HG03565 (cell line): ENCODE data around the gene NPTX2.

Experiments
- ATAC-seq: cut with Tn5 transposase; IDR thresholded peaks from one replicate; pipeline ENCODE4 v1.9.1; 2021; ENCODE audit warnings: mild to moderate bottlenecking, moderate library complexity; ENCODE audit not compliant: unreplicated experiment

NPTX2 gene

DNA sequence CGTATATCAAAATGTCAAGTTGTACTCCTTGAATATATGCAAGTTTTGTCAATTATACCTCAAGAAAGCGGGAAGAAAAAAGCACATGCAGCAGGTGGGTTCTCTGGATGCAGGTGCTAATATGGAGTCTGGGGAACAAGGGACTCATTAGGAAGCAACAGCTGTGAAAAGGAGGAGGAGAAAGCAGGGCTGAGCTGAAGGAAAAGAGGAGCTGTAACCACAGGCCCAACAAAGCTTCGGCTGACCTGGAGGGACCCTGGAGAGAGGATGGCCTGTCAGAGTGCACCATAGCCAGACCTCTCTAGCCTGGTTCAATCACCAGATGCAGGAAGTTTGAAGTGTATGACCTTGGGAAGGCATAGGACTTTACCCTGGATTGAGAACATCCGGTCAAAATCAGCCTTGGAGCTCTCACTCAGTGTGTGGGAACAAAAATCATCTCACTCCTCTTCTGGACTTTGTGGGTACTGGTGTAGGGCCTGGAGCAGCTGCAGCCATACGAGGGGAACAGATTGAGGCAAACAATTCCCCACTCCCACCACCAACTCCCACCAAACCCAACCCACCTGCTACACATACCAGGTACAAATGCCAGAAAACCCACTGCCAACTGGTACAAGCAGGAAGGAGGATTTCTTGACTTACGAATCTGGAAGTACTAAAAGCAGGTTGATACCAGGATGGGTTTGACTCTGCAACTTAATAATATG lies 36.7 kb downstream of the NPTX2 start:
- ATAC-seq = no peak

- no peak for ATAC-seq
Measured at GRCh38 chr7:98654524-98655272, 37.6 kb downstream of the NPTX2 start.

DNA sequence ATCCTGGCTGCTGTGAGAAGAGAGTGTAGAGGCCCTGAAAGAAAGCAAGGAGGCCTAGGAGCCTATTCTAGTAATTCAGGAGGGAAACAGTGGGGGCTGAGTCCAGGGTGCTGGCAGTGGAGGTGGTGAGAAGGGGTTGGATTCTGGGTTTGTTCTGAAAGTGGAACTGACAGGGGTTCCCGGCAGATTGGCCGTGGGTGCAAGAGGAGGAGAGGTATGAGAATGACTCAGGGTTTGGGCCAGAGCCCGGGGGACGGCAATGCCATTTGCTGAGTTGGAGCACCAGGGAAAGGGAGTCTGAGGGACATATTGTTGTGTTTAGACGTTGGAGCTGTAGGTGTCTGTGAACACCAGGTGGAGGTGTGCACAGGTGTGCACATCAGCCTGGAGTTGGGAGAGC lies 38.5 kb downstream of the NPTX2 start:
- no peak for ATAC-seq

GRCh38 chr7:98656899-98657298 lies 39.8 kb downstream of the NPTX2 start:
- no peak for ATAC-seq

- no peak for ATAC-seq
Measured at GRCh38 chr7:98657736-98658135, 40.7 kb downstream of the NPTX2 start.

DNA sequence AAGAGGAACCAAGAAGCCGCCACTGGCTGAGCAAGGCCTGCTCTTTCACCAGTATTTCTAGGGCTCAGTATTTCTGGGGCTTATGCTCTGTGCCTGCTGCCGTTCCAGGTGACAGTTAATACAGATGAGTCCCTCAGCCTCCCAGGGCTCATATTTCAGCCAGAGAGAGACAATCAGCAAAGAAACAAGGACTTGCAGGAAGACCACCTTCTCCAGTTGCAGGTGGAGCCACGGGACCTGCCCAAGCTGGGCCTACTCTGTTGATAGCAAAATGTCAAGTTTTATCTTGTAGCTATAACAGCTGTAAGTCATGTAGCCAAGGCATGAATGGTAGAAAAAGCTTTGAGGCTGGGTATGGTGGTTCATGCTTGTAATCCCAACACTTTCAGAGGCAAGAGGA lies 42.7 kb downstream of the NPTX2 start:
- no peak for ATAC-seq

DNA sequence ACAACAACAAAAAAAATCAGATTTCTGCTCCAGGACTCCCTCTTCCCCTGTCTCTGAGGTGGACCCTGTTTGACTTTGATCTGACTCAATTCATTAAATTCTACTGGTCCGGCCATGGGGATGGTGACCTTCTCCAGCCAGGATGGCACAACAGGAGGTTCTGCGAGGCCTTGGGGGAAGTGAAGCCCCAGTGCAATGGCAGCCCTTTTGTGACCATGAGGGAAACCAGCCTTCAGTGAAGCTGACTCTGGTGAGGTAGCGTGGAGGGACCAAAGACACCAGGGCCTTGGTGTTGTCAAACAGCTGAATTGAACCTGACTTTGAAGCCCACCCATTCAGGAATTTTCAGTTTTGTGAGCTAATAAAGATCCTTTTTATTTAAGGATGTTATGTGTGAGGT lies 44.5 kb downstream of the NPTX2 start:
- ATAC-seq = no peak

GRCh38 chr7:98662289-98662688 lies 45.2 kb downstream of the NPTX2 start:
- ATAC-seq = no peak

DNA sequence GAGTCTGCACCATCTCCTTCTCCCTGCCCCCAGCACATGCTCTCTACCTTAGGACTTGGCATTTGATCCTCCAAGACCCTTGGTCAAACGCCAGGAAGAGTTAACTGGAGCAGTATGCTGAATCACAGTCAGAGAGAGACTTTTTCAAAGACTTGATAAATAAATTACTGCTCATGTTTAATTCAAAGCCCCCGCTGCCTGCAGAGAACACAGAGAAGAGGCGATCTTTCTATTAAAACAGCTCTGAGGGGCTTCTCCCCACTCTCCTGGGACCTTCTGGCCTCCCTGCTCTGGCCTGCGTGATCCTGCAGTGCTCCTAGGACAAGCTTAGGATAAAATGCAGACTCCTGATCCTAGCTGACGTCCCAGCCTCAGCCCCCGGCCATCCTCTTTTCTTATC lies 47.8 kb downstream of the NPTX2 start:
- no peak for ATAC-seq

DNA sequence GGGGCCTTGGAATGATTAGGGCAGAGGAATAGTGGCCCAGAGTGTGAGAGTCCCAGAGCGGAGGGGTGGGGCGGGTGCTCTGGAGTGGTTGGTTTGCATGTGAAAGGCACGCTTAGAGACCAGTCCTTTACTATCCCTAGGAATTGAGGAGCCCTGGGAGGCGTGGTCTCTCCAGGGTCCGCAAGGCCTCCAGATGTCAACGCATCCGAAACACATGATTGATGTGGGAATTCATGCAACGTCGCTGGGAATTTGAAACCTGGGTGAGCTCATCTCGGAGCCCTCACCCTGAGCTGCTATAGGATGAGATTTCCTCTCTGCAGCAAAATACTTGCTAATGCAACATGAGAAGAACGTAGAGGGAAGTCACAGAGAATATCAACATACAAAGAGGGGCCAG lies 51.2 kb downstream of the NPTX2 start:
- ATAC-seq = no peak

GRCh38 chr7:98669329-98670000 lies 52.4 kb downstream of the NPTX2 start:
- no peak for ATAC-seq

DNA sequence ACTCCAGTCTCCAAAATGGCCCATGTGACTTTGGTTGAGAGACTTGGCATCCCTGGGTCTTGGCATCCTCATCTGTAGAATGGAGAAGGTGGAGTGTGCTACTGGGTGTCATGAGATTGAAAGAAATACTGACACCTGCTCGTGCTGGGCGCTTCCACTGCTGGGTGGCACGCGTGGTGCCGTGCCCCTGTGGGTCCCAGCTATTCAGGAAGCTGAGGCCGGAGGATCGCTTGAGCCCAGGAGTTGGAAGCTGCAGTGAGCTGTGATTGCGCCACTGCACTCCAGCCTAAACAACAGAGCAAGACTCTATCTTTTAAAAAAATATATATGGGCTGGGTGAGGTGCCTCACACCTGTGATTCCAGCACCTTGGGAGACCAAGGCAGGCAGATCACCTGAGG lies 53.1 kb downstream of the NPTX2 start:
- ATAC-seq = no peak

GRCh38 chr7:98671733-98672331 lies 54.7 kb downstream of the NPTX2 start:
- no peak for ATAC-seq

DNA sequence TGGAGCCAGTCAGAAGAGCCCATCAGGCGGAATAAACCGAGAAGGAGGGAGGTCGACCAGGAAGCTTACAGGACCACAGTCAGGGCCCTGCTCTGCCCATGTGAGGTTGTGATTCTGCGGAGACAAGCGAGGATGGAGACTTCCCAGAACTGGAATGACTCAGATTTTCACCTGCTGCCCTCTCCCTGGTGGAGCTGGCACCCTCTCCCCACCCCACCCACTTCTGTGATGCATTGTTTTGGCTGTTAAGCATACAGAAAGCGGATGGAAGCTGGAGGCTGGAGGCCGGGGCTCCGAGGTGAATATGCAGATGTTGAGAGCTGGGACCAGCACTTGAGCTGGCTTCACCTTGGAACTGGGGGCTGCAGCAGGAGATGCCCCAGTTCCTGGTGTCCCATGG lies 57.4 kb downstream of the NPTX2 start:
- no peak for ATAC-seq

GRCh38 chr7:98674881-98675280 lies 57.8 kb downstream of the NPTX2 start:
- ATAC-seq = no peak

- no peak for ATAC-seq
Measured at GRCh38 chr7:98678215-98678614, 61.1 kb downstream of the NPTX2 start.
